ENCODE measurements around the gene CNTN4. TPM values are rescaled to one million over a fixed set of nuclear protein-coding genes. Genes with fewer than 3 reads are reported as not detected.

CNTN4 gene
- total RNA-seq, 1 experiment from 2014 or later = 51.3 TPM

DNA sequence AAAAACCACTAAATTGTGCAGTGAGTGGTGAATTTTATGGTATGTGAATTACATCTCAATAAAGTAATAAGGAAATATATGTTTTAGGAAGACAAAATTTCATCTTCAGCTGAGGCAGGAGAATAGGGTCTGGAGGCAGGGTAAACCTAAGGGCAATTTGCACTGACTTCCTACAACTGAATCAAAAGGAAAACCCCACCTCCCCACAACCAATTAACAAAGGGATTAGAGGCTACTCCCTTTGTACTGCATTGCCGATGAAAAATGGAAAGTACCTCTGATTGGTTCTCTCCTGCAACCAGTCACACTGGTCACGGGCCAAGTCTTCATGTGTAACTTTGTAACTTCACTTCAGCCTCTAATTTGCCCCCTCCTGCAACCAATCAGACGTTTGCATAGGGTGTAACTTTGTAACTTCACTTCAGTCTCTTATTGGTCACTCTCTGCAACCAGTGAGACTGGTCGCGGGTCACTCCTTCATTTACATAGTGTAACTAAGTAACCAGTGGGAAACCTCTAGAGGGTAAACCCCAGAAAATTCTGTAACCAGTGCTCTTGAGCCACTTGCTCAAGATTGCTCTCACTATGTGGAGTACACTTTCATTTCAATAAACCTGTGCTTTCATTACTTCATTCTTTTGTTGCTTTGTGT is 244.5 kb downstream of the CNTN4 start:
- H3K27me3 ChIP-seq (replicated peaks; ENCODE audit: control insufficient read depth, insufficient read depth, low read length) = no peaks in the 10 kb centered on the region
- no peak overlapping the region for H3K4me3 ChIP-seq (ENCODE audit: low read depth, low read length)
- no peaks in the 10 kb centered on the region for H3K27me3 Mint-ChIP-seq (ENCODE audit: insufficient read depth, unreplicated experiment)
- no peaks in the 10 kb centered on the region for H3K4me1 ChIP-seq
- DNase-seq = no peak
- TF ChIP-seq, protein P1, sequence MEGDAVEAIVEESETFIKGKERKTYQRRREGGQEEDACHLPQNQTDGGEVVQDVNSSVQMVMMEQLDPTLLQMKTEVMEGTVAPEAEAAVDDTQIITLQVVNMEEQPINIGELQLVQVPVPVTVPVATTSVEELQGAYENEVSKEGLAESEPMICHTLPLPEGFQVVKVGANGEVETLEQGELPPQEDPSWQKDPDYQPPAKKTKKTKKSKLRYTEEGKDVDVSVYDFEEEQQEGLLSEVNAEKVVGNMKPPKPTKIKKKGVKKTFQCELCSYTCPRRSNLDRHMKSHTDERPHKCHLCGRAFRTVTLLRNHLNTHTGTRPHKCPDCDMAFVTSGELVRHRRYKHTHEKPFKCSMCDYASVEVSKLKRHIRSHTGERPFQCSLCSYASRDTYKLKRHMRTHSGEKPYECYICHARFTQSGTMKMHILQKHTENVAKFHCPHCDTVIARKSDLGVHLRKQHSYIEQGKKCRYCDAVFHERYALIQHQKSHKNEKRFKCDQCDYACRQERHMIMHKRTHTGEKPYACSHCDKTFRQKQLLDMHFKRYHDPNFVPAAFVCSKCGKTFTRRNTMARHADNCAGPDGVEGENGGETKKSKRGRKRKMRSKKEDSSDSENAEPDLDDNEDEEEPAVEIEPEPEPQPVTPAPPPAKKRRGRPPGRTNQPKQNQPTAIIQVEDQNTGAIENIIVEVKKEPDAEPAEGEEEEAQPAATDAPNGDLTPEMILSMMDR (IDR thresholded peaks at IDR 0.05; ENCODE audit: insufficient read depth in 1 of 2, low read depth in 1 of 2, low read length in 1 of 2, severe bottlenecking in 1 of 2, unreplicated experiment in 1 of 2) = no peak
- intact Hi-C loops (cut with micrococcal nuclease; ENCODE audit: unreplicated experiment) = loop anchor here (5.0 kb wide), 1 partner anchor 1644 kb away; no protein-coding TSS in a partner anchor
- no peak overlapping the region for H3K4me3 Mint-ChIP-seq (ENCODE audit: unreplicated experiment)
- no peaks in the 10 kb centered on the region for H3K36me3 ChIP-seq (ENCODE audit: control insufficient read depth, insufficient read depth, low read length)
- no TSS peak for BruUV-seq (replicated peaks)
- H3K9me3 ChIP-seq = no peaks in the 10 kb centered on the region
- ChIA-PET CTCF (no interaction called here), POLR2A (no interaction called here)
- H3K27ac Mint-ChIP-seq (ENCODE audit: unreplicated experiment) = no peak overlapping the region
- peaks cover 9% of the 10 kb centered on the region for H3K36me3 Mint-ChIP-seq (ENCODE audit: insufficient read depth, unreplicated experiment)
- H3K4me1 Mint-ChIP-seq (ENCODE audit: low read depth, unreplicated experiment) = no peaks in the 10 kb centered on the region
- no peaks in the 10 kb centered on the region for H3K9me3 Mint-ChIP-seq (ENCODE audit: unreplicated experiment)

DNA sequence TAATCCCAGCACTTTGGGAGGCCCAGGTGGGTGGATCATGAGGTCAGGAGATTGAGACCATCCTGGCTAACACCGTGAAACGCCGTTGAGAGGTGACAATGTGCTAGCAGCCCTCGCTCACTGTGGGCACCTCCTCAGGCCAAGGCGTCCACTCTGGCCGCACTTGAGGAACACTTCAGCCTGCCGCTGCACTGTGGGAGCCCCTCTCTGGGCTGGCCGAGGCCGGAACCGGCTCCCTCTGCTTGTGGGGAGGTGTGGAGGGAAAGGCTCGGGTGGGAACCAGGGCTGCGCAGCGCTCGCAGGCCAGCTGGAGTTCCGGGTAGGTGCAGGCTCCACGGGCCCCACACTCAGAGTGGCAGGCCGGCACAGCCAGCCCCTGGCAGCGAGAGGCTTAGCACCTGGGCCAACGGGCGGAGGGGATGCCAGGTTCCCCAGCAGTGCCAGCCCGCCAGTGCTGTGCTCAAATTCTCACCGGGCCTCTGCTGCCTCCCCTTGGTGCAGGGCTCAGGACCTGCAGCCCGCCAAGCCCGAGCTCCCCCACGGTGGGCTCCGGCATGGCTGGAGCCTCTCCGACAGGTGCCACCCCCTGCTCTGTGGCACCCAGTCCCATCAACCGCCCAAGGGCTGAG is 253.6 kb downstream of the CNTN4 start:
- ChIA-PET POLR2A (no interaction called here), CTCF (no interaction called here)
- no peaks in the 10 kb centered on the region for H3K27me3 Mint-ChIP-seq (ENCODE audit: insufficient read depth, unreplicated experiment)
- Histone ChIP-seq H3K4me3 (ENCODE audit: low read depth, low read length) (no peak overlapping the region), H3K4me1 (no peaks in the 10 kb centered on the region), H3K36me3 (ENCODE audit: control insufficient read depth, insufficient read depth, low read length) (no peaks in the 10 kb centered on the region), H3K27me3 (replicated peaks; ENCODE audit: control insufficient read depth, insufficient read depth, low read length) (no peaks in the 10 kb centered on the region), H3K9me3 (no peaks in the 10 kb centered on the region)
- no peak overlapping the region for H3K4me3 Mint-ChIP-seq (ENCODE audit: unreplicated experiment)
- no peaks in the 10 kb centered on the region for H3K9me3 Mint-ChIP-seq (ENCODE audit: unreplicated experiment)
- no TSS peak for BruUV-seq (replicated peaks)
- H3K36me3 Mint-ChIP-seq (ENCODE audit: insufficient read depth, unreplicated experiment) = no peaks in the 10 kb centered on the region
- H3K4me1 Mint-ChIP-seq (ENCODE audit: low read depth, unreplicated experiment) = no peaks in the 10 kb centered on the region
- intact Hi-C loops (cut with micrococcal nuclease; ENCODE audit: unreplicated experiment) = no loop called here
- no peak for DNase-seq
- TF ChIP-seq, protein P1 (IDR thresholded peaks at IDR 0.05; ENCODE audit: insufficient read depth in 1 of 2, low read depth in 1 of 2, low read length in 1 of 2, severe bottlenecking in 1 of 2, unreplicated experiment in 1 of 2) = no peak
- H3K27ac Mint-ChIP-seq (ENCODE audit: unreplicated experiment) = no peak overlapping the region

DNA sequence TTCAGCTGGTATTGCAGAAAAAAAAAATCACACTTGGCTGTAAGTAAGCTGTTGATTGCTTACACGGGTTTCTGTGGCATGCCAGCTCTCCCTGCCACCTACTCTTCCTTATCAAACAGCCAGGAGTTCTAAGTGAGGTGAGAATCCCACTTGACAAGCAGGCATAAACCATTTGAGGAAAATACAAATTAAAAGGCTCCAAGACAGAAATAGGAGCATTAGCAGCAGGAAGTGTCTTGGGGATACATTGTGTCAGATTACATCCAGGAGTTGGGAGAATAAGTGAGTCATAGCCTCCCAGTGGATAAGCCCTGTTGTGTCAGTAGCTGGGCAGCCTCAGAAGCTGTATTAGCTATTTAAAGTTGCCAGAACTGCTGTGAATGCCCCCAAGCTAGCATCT is 256.0 kb downstream of the CNTN4 start:
- no peak overlapping the region for H3K27ac Mint-ChIP-seq (ENCODE audit: unreplicated experiment)

More for the DNA sequence above, 256.0 kb downstream of the CNTN4 start:
- Histone ChIP-seq H3K27me3 (replicated peaks; ENCODE audit: control insufficient read depth, insufficient read depth, low read length) (no peaks in the 10 kb centered on the region), H3K36me3 (ENCODE audit: control insufficient read depth, insufficient read depth, low read length) (no peaks in the 10 kb centered on the region), H3K4me3 (ENCODE audit: low read depth, low read length) (no peak overlapping the region), H3K9me3 (no peaks in the 10 kb centered on the region), H3K4me1 (no peaks in the 10 kb centered on the region)
- no peak for DNase-seq
- BruUV-seq (replicated peaks) = no TSS peak
- Mint-ChIP-seq H3K4me1 (ENCODE audit: low read depth, unreplicated experiment) (no peaks in the 10 kb centered on the region), H3K36me3 (ENCODE audit: insufficient read depth, unreplicated experiment) (no peaks in the 10 kb centered on the region), H3K9me3 (ENCODE audit: unreplicated experiment) (no peaks in the 10 kb centered on the region), H3K27me3 (ENCODE audit: insufficient read depth, unreplicated experiment) (no peaks in the 10 kb centered on the region), H3K4me3 (ENCODE audit: unreplicated experiment) (no peak overlapping the region)
- CTCF ChIA-PET = no interaction called here
- POLR2A ChIA-PET = no interaction called here
- TF ChIP-seq, protein P1 (IDR thresholded peaks at IDR 0.05; ENCODE audit: insufficient read depth in 1 of 2, low read depth in 1 of 2, low read length in 1 of 2, severe bottlenecking in 1 of 2, unreplicated experiment in 1 of 2) = no peak
- intact Hi-C loops (cut with micrococcal nuclease; ENCODE audit: unreplicated experiment) = no loop called here
